Skeletal muscle cell (primary cell): Measurements from ENCODE around the gene UBE2E3.
"Not testable (repeated sequence)": the region's sequence is repeated elsewhere in the genome, so short reads cannot be mapped to it uniquely, and the experiment has no call there.

Source experiments
- DNase-seq: peaks from one replicate; pipeline ENCODE4 v3.0.0-alpha.2; 2010; ENCODE audit warnings: low read depth
- H3K4me3 ChIP-seq: 2 replicates; pipeline ENCODE4 v1.5.1; 2011; ENCODE audit warnings: low read depth, mild to moderate bottlenecking, control low read depth, low read length, moderate library complexity

The UBE2E3 gene

DNA sequence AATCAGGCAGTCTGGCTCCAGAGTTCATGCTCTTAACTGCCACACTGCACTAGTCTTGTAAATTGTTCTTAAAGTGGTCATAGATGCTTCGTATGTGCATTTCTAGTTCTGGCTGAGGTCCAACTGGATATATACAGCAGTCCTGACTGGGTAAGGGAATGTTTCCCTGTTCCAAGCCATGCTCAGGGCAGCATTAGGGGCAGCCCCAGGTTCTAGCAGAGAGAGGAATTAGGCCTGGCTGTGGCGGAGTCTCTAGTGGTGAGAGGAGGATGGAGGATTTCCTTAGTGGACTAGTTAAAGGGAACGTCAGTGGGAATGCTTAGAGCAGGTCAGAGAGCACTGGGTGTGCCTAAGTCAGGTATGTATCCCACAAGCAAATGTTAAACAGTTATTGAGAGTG, 28.0 kb downstream of the UBE2E3 start:
- no peak overlapping the region for H3K4me3 ChIP-seq
- DNase-seq, result no peak

DNA sequence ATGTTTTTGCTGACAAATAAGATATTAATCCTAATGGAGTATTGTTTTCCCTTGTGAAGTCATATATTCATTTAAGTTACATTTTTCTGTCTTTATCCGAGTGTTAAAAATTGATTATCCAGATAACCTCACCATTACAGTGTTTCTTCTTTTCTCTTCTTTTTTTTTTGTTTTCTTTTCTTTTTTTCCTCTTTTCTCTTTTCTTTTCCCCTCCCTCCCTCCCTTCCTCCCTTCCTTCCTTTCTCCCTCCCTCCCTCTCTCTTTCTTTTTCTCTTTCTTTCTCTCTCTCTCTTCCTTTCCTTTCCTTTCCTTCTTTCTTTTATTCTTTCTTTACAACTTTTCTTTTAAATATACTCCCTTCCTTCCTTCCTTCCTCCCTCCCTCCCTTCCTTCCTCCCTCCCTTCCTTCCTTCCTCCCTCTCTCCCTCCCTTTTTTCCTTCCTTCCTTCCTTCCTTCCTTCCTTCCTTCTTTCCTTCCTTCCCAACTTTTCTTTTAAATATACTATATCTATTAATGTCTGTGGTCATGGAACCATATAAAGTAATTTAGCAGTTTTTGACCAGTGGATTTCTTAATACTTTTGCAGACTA, 40.9 kb downstream of the UBE2E3 start:
- no peak for DNase-seq
- H3K4me3 ChIP-seq, result no peak overlapping the region

DNA sequence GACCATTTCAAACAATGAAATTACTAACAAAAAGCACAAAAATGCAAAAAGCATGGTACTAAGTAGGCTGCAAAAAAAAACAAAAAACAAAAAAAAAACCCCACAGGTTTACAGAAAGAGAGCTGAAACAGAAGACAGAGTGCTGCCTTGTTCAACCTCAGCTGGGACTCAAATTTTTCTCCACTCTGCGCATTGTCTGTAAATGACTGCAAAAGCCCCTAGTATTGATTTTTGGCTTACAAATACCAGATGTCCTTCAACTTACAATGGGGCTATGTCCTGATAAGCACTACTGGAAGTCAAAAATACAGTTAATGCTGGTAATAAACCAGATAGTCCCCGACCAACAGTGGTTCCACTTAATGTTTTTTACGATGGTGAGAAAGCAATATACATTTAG, 42.2 kb downstream of the UBE2E3 start:
- DNase-seq, result no peak

DNA sequence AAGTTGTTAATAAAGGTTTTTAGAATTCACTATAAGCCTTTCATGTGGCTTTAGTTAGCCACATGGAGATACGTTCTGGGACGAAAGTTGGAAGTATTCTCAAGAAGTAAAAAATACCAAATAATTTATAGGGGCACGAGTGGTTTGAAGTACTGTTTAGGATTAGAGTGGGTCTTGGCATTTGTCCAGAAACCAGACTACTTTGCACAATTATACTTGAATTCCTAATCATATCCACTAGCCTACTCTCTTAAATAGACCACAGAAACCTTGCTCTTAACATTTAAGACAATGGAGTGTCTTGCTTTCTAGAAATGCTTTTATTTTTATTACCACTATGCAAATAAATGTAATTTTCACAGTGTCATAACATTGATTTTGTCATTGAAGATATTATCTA, 44.6 kb downstream of the UBE2E3 start:
- no peak overlapping the region for H3K4me3 ChIP-seq
- DNase-seq, result no peak

More for the DNA sequence above, 42.2 kb downstream of the UBE2E3 start:
- H3K4me3 ChIP-seq, result no peak overlapping the region

DNA sequence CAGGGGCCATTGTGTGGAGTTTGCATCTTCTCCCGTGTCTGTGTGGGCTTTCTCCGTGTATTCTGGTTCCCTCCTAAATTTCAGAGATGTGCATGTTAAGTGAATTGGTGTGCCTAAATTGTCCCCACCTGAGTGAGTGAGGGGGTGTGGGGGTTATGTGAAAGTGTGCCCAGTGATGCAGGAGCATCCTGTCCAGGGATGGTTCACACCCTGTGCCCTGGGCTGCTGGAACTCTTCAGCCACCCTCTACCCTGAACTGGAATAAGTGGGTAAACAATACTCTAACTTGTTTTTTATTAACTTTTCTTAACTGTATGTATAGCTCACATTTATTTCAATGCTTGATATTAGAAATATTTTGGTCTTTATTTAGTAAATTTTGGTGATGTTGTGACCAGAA, 56.0 kb downstream of the UBE2E3 start:
- no peak for DNase-seq
- H3K4me3 ChIP-seq, result no peak overlapping the region

DNA sequence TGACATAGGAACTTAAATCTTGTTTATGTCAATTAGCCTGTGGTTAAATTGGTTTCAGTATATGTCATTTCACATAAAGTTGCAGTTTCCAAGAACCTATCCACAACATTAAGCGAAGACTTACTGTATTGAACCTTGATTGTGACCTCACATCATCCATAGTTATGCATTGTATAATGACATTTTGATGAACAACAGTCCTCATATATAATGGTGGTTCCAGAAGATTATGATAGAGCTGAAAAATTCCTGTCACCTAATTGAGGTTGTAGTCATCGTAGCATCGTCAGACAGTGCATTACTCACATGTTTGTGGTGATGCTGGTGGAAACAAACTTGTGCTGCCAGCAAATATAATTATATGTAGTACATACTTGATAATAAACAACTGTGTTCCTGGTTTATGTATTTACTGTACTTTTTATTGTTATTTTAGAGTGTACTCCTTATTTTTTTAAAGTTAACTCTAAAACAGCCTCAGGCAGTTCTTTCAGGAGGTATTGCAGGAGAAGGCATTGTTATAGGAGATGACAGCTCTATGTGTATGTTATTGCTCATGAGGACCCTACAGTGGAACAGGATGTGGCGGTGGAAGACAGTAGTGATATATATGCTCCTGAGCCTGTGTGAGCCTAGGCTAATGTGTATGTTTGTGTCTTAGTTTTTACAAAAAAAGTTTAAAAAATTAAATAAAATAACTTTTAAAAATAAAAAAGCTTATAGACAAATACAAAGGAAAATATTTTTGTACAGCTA, 56.6 kb downstream of the UBE2E3 start:
- peak; percentile 49 for DNase-seq
- no peak overlapping the region for H3K4me3 ChIP-seq

DNA sequence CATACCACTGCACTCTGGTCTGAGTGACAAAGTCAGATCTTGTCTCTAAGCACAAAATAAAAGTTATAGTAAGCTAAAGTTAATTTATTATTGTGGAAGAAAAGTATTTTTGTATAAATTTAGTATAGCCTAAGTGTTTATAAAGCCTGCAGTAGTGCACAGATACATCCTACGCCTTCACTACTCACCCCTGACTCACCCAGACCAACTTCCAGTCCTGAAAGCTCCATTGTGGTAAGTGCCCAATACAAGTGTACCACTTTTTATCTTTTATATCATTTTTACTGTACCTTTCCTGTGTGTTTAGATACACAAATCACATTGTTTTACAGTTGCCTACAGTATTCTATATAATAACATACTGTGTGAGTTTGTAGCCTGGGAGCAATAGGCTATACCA, 57.5 kb downstream of the UBE2E3 start:
- no peak for DNase-seq
- H3K4me3 ChIP-seq, result no peak overlapping the region

DNA sequence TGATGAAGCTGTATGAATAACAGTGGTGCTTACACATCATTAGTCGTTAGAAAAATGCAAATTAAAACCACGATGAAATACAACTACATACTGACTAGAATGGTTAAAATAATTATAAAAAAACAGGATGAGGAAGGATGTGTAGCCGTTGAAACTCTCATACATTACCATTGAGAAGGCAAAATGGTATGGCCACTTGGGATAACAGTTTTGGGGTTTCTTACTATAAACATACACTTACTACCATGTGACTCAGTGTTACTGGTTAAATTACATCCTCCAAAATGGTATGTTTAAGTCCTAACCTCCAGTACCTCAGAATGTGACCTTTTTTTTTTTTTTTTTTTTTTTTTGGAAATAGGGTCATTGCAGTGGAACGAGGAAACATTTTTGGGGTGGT, 58.4 kb downstream of the UBE2E3 start:
- DNase-seq, result no peak
- no peak overlapping the region for H3K4me3 ChIP-seq

DNA sequence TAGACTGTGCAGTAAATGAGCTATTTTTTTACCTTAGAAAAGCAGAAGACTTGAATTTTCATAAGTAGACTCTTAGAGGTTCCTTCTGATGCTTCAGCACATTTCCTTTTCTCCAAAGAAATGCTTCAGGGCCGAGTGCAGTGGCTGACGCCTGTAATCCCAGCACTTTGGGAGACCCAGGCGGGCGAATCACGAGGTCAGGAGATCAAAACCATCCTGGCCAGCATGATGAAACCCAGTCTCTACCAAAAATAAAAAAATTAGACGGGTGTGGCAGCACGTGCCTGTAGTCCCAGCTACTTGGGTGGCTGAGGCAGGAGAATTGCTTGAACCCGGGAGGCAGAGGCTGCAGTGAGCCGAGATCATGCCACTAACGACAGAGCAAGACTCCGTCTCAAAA, 60.4 kb downstream of the UBE2E3 start:
- not testable (repeated sequence) for DNase-seq, H3K4me3 ChIP-seq

DNA sequence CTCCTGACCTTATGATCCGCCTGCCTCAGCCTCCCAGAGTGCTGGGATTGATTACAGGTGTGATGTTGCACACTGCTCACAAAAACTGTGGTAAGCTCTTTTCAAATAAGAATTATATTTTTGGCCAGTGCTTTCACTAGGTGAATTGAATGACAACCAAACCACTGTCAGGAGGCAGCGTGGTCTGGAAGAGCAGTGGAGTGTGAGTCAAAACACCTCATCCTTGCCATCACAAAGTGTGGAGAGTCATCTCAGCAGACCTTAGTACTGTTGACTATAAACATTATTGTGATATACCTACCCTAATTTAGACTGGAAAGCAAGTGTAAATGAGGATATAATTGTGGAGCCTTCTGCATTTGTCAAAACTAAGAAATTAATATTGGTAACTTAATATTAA, 61.3 kb downstream of the UBE2E3 start:
- H3K4me3 ChIP-seq, result no peak overlapping the region
- no peak for DNase-seq

DNA sequence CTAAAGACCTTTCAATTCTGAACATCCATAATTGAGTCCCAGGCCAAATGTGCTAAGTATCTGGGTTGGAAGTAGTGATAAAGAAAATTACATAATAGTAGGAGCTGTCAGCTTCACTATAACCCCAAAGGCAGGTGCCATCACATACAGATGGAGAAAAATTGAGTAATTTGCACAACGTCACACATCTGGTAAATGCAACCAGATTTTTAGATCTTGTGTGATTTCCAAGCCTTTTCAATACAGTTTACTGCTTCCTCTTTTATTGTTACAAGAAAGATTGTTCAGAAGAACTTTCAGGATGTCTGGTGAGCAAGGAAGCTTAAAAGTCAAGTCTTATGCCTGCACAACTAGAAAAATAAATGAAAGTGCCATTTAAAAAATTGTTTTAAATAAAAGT, 62.3 kb downstream of the UBE2E3 start:
- DNase-seq, result no peak
- H3K4me3 ChIP-seq, result no peak overlapping the region

DNA sequence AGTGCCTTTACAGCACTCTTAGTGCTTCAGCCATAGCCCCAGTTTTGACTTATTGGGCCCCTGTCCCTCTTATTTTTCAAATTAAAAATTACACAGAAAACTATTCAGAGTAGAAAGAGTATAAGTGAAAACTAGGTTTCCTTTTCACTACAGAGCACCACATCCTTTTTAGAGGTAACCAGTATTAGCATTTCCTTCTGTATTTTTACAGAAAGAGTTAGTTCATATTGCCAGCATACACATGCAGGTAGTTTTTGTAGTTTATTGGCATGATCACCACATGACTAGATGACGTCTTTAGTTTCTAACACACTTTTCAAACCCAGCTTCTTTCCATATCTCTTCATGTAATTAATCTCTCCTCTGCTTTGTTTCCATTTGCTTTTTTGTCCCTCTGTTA, 66.4 kb downstream of the UBE2E3 start:
- no peak overlapping the region for H3K4me3 ChIP-seq
- no peak for DNase-seq

DNA sequence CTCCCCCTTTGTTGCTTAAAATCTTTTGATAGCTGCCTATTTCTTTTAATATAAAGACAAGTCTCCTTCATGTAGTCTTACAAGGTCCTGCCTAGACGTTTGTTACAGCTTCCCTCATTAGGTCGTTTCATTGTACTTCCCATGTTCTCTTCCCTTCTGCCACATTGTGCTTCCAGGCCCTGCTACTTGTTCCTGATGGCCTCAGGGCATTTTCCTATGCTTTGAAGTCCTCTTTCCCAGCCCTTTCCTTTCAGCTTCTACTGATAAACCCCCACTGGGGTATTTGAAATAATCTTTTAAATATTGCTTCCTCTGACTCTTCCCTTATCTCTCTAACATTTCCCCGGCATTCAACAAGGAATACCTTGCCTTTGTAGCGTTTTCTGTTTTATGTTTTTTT, 67.4 kb downstream of the UBE2E3 start:
- no peak overlapping the region for H3K4me3 ChIP-seq
- no peak for DNase-seq

DNA sequence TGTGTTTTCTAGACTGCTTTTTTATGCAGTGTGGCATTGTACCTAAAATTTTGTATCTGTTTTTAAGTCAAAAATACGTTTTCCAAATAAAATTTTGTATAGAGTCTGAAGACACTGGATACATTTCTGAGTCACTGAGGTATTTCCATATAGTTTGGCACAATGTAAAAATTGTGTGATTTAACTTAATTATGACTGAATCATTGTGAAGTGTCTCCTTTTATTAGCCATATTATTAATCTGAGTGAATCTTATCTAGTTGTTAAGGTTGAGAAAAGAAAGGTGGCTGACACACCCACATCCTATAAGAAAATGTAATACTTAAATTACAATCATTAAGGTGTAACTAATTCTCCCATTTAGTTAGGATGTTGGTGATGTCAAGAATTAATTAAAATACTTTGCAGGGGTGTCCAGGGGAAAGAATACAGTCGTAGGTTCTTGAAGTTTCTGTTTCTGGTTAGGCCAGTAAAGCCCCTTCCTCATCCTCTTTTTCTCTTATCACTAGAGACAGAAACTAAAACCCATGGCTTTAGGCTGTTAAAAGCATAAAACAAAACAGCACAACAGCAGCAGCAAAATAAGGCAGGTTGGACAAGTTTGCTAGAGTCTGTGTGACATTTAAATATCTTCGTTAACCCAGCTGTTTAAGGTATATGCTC, 71.6 kb downstream of the UBE2E3 start:
- no peak for DNase-seq
- H3K4me3 ChIP-seq, result no peak overlapping the region

DNA sequence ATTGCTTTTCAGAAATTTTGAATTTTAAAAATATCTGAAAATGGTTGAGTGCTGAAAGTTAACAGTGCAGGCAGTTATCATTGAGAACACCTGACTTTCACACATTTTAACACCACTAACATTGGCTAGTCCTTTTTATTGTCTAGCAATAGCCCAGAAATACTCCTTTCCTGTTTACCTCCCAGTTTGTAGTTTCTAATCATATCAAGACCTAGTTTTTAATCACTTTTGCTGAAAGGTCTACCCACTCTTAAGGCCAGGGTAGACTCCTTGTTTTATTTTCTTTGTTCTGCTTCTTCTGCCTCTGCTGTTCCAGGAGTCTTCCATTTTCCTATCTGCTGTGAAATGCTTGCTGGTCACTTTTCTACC, 72.1 kb downstream of the UBE2E3 start:
- H3K4me3 ChIP-seq, result no peak overlapping the region

DNA sequence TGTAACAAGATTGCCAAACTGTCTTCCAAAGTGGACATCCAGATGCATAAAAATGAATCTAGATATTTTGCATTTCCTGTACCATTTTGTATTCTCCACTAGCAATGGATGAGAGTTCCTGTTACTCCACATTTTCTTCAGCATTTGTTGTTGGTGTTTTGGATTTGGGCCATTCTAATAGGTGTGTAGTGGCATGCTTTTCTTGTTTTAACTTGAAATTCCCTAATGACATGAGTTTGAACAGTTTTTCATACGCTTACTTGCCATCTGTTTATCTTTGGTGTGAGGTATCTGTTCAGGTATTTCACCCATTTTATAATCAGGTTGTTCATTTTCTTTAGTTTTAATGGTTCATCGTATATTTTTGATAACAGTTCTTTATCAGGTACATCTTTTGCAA, 73.9 kb downstream of the UBE2E3 start:
- DNase-seq, result no peak
- no peak overlapping the region for H3K4me3 ChIP-seq

More for the DNA sequence above, 72.1 kb downstream of the UBE2E3 start:
- DNase-seq, result no peak

DNA sequence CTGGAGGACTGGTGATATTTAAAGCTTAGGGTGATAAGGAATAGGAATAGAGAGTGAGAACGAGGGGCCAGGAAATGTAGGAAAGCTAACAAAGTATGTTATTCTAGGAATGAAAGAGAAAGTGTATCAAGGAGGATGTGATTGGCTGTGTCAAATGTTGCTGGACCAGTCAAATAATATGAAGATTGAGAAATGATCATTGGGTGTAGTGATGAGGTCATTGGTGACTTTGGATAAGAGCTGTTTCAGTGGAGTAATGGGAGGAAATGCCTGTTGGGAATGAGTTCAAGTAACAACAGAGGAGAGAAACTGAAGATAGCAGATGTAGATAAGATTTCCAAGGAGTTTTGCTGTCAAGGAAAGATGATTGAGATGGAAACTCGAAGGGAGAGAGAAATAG, 74.4 kb downstream of the UBE2E3 start:
- DNase-seq, result no peak

DNA sequence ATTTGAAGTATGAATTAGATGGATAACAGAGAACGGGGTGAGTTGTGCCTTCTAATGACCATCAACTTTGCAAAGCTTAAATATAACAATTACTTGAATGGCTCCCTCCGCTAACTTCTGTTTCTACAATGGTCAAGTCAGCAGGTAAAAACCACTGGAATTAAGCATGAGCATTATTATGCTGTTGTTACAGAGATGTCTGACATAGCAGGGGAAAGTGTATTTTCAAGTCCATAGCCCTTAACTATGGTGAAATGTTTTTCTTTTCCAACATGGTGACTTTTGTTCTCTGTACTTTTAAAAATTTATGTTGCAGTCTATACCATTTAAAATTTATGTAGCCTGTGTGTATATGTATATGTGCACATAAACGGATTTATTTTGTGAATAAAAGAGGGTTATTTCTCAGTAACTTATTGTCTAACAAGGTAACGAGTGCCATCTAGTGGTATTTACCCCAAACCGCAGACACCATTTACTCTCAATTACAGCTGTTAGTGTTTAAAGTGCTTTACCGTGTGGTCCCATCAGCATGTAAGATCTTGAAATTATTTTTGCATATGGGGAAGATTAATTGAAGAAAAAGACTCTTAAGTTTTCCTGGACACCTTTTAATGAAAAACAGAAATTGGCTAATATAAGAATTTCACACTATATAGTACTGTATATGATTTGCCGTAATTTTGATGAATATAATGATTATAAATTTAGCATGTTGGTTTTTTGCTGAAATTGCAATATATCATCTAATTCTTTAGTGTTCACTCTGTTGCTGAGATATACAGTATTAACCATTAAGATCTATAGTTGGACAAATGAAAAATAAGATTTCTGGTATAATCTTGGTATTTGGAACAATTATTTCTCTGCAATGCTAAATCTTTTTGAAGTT, 78.2 kb downstream of the UBE2E3 start:
- H3K4me3 ChIP-seq, result no peak overlapping the region
- DNase-seq, result no peak

More for the DNA sequence above, 74.4 kb downstream of the UBE2E3 start:
- no peak overlapping the region for H3K4me3 ChIP-seq

DNA sequence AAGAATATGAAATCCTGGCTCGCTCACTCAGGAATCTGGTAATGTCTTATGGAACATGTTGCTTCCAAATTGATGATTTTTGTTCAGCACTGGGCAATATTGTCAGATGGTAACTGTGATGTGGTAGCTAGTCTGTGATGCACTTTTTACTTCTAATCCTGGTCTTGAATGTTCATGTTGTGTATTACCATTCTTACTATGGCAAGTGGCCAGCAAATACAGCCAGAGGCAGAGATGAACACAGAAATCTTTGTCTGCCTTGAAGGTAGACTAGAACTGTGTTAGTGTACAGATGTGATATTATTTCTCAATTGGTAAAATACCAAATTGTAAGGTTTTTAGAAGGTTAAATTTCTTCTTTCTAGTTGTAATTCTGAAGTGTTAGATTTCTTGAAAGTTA, 83.3 kb downstream of the UBE2E3 start:
- no peak overlapping the region for H3K4me3 ChIP-seq
- DNase-seq, result no peak

DNA sequence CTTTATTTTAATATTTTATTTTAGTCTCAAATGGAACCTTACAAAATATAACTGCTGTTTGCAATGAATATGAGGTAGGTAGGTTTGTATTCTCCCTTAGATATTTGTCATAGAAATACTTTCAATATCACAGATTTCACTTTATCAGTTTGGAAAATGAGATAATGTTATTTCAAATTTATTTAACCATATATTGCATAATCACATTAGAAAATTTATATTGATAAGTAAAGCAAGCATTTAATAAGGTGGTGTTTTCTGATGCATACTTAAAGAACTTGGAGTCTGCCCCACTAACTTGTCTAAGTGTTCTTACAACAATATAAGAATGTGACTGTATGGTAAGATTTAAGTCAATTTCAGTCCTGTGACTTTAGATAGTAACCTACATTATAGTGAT, 85.1 kb downstream of the UBE2E3 start:
- H3K4me3 ChIP-seq, result no peak overlapping the region
- no peak for DNase-seq
